ENCODE data around the gene CPPED1. TPM values are rescaled to one million over a fixed set of nuclear protein-coding genes. Genes with fewer than 3 reads are reported as not detected.

Gene CPPED1
- total and polyA plus RNA-seq, 10 of the 15 experiments (the other 5 are each of a cell fraction or from before 2014, with no cell fraction given) = 7.1 to 39.0 (median 16.0) TPM

DNA sequence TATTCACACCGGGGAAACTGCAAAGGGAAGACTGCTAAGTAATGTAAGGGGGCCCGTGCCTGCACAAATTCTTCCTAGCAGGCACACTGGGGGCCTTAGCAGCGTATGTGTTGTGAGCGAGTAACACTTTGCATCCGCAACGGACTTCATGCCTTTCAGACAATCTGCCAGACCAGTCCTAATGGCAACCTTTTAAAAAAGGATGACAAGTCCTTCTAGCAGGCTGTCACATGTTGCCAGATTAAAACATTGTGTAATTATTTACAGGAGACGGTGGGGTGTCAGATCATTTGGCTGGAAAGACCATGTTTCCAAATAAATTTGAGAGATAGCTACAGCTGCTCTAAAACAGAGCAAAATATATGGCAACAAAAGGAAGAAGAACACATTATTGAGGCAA lies 46.1 kb downstream of the CPPED1 start:
- in situ Hi-C loops (cut with MboI) (no loop called here), intact Hi-C loops (cut with micrococcal nuclease; ENCODE audit: unreplicated experiment) (no loop called here)
- Histone ChIP-seq H3K4me1 (ENCODE audit: control insufficient read depth, insufficient read depth, low read length) (peaks cover 2% of the 10 kb centered on the region; the same call in 1 of the 2 replicates), H3K27ac (ENCODE audit: control insufficient read depth, insufficient read depth) (no peak overlapping the region), H4K20me1 (ENCODE audit: control insufficient read depth, insufficient read depth) (no peaks in the 10 kb centered on the region), H2AFZ (ENCODE audit: control insufficient read depth, low read depth, low read length) (no peak overlapping the region), H3K36me3 (ENCODE audit: control insufficient read depth in 2 of 2, insufficient read depth in 2 of 2, low read length in 1 of 2) (no peaks in the 10 kb centered on the region), H3K27me3 (replicated peaks in 1 of 2; ENCODE audit: control insufficient read depth in 2 of 2, insufficient read depth in 2 of 2, low read length in 1 of 2) (no peaks in the 10 kb centered on the region), H3K9ac (ENCODE audit: control insufficient read depth, insufficient read depth, low read length) (no peak overlapping the region), H3K9me3 (replicated peaks; ENCODE audit: control insufficient read depth, insufficient read depth, low read length) (no peaks in the 10 kb centered on the region), H3K4me3 (no peak overlapping the region), H3K79me2 (ENCODE audit: control insufficient read depth, insufficient read depth, low read length) (no peaks in the 10 kb centered on the region), H3K4me2 (ENCODE audit: control insufficient read depth, insufficient read depth) (no peak overlapping the region)
- ChIA-PET CTCF (no interaction called here), SMC1A (ENCODE audit: uncharacterized antibody, unreplicated experiment) (interaction anchor here (0.6 to 1.1 kb wide), 3 partner anchors 8 to 298 kb away, joined by 3 read pairs; no protein-coding TSS in a partner anchor), RAD21 (ENCODE audit: unreplicated experiment) (no interaction called here), POLR2A (interaction anchor here (1.2 kb wide), 1 partner anchor 28 kb away, joined by 3 read pairs; no protein-coding TSS in a partner anchor)
- ATAC-seq = no peak
- no peak for FAIRE-seq
- 97% methylated on average over 7 of the region's 7 CpGs for WGBS (ENCODE audit: insufficient coverage, insufficient replicate concordance, low lambda C conversion rate, missing lambda C conversion rate)
- TF ChIP-seq CREM (IDR thresholded peaks at IDR 0.05; ENCODE audit: low read depth) (no peak), KDM1A (IDR thresholded peaks at IDR 0.05; ENCODE audit: borderline replicate concordance) (no peak), NFXL1 (IDR thresholded peaks at IDR 0.05; ENCODE audit: borderline replicate concordance) (no peak), MYC (IDR thresholded peaks at IDR 0.05; ENCODE audit: insufficient read depth, insufficient read length, insufficient replicate concordance, low read length, severe bottlenecking) (no peak), ZNF24 (IDR thresholded peaks at IDR 0.05) (no peak), NR2C2 (IDR thresholded peaks at IDR 0.05; ENCODE audit: borderline replicate concordance, control insufficient read depth, insufficient read length, low read depth) (no peak)
- TF ChIP-seq, protein P1, sequence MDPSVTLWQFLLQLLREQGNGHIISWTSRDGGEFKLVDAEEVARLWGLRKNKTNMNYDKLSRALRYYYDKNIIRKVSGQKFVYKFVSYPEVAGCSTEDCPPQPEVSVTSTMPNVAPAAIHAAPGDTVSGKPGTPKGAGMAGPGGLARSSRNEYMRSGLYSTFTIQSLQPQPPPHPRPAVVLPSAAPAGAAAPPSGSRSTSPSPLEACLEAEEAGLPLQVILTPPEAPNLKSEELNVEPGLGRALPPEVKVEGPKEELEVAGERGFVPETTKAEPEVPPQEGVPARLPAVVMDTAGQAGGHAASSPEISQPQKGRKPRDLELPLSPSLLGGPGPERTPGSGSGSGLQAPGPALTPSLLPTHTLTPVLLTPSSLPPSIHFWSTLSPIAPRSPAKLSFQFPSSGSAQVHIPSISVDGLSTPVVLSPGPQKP (IDR thresholded peaks at IDR 0.05; ENCODE audit: low read depth, low read length) = no peak
- TF ChIP-seq, protein P2, sequence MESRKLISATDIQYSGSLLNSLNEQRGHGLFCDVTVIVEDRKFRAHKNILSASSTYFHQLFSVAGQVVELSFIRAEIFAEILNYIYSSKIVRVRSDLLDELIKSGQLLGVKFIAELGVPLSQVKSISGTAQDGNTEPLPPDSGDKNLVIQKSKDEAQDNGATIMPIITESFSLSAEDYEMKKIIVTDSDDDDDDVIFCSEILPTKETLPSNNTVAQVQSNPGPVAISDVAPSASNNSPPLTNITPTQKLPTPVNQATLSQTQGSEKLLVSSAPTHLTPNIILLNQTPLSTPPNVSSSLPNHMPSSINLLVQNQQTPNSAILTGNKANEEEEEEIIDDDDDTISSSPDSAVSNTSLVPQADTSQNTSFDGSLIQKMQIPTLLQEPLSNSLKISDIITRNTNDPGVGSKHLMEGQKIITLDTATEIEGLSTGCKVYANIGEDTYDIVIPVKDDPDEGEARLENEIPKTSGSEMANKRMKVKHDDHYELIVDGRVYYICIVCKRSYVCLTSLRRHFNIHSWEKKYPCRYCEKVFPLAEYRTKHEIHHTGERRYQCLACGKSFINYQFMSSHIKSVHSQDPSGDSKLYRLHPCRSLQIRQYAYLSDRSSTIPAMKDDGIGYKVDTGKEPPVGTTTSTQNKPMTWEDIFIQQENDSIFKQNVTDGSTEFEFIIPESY (IDR thresholded peaks at IDR 0.05) = no peak
- TF ChIP-seq, protein P3, sequence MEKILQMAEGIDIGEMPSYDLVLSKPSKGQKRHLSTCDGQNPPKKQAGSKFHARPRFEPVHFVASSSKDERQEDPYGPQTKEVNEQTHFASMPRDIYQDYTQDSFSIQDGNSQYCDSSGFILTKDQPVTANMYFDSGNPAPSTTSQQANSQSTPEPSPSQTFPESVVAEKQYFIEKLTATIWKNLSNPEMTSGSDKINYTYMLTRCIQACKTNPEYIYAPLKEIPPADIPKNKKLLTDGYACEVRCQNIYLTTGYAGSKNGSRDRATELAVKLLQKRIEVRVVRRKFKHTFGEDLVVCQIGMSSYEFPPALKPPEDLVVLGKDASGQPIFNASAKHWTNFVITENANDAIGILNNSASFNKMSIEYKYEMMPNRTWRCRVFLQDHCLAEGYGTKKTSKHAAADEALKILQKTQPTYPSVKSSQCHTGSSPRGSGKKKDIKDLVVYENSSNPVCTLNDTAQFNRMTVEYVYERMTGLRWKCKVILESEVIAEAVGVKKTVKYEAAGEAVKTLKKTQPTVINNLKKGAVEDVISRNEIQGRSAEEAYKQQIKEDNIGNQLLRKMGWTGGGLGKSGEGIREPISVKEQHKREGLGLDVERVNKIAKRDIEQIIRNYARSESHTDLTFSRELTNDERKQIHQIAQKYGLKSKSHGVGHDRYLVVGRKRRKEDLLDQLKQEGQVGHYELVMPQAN (conservative IDR thresholded peaks at IDR 0.05) = no peak
- TF ChIP-seq, protein P4, sequence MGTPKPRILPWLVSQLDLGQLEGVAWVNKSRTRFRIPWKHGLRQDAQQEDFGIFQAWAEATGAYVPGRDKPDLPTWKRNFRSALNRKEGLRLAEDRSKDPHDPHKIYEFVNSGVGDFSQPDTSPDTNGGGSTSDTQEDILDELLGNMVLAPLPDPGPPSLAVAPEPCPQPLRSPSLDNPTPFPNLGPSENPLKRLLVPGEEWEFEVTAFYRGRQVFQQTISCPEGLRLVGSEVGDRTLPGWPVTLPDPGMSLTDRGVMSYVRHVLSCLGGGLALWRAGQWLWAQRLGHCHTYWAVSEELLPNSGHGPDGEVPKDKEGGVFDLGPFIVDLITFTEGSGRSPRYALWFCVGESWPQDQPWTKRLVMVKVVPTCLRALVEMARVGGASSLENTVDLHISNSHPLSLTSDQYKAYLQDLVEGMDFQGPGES (IDR thresholded peaks at IDR 0.05) = no peak
- TF ChIP-seq, protein P5, sequence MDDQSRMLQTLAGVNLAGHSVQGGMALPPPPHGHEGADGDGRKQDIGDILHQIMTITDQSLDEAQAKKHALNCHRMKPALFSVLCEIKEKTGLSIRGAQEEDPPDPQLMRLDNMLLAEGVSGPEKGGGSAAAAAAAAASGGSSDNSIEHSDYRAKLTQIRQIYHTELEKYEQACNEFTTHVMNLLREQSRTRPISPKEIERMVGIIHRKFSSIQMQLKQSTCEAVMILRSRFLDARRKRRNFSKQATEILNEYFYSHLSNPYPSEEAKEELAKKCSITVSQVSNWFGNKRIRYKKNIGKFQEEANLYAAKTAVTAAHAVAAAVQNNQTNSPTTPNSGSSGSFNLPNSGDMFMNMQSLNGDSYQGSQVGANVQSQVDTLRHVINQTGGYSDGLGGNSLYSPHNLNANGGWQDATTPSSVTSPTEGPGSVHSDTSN (IDR thresholded peaks at IDR 0.05; ENCODE audit: insufficient replicate concordance, low read depth, low read length) = no peak
- no TSS peak for BruUV-seq (replicated peaks)
- no peak for DNase-seq (ENCODE audit: low read depth, low spot score)
